ENCODE results near the gene NELL1.

DNA sequence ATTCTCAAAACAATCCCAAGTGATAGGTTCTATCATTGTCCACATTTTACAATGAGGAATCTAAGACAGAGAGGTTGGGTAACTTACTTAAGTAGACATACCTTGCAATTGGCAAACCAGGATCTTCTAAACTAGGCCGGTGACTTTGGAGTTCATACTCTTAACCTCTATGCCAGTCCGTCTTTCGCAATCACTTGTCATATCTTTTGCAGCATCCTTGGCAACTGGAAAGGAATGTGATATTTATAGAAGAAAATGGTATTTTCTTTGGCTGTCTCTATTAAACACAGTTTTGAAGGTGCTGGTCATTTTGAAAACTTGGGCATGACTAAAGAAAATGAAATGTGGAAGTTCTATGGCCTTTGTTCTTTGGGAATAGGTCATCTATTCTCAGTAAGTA, 556.5 kb downstream of the NELL1 start:
- TF ChIP-seq, protein P1, sequence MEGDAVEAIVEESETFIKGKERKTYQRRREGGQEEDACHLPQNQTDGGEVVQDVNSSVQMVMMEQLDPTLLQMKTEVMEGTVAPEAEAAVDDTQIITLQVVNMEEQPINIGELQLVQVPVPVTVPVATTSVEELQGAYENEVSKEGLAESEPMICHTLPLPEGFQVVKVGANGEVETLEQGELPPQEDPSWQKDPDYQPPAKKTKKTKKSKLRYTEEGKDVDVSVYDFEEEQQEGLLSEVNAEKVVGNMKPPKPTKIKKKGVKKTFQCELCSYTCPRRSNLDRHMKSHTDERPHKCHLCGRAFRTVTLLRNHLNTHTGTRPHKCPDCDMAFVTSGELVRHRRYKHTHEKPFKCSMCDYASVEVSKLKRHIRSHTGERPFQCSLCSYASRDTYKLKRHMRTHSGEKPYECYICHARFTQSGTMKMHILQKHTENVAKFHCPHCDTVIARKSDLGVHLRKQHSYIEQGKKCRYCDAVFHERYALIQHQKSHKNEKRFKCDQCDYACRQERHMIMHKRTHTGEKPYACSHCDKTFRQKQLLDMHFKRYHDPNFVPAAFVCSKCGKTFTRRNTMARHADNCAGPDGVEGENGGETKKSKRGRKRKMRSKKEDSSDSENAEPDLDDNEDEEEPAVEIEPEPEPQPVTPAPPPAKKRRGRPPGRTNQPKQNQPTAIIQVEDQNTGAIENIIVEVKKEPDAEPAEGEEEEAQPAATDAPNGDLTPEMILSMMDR (IDR thresholded peaks at IDR 0.05), result no peak
- TF ChIP-seq POLR2A (IDR thresholded peaks at IDR 0.05) (no peak), EP300 (IDR thresholded peaks at IDR 0.05; ENCODE audit: low read depth) (no peak)

All from transverse colon (tissue), 3 donors.